NCI-H2171 treated with DMSO at 0.1 percent for 48 hours (cell line): ENCODE data around the gene TMEM114.
"Not testable (repeated sequence)": the region's sequence is repeated elsewhere in the genome, so short reads cannot be mapped to it uniquely, and the experiment has no call there.

Experiments
- DNase-seq: peaks from one replicate; lab custom pipeline; 2025; lab: John Stamatoyannopoulos, UW

Gene TMEM114

GRCh38 chr16:8575399-8575798, 14.9 kb downstream of the TMEM114 start:
- no peak for DNase-seq

- no peak for DNase-seq
These were observed 17.2 kb downstream of the TMEM114 start for GRCh38 chr16:8572919-8573724.

- DNase-seq: no peak
These were observed 18.0 kb downstream of the TMEM114 start for GRCh38 chr16:8572063-8572918.

- no peak for DNase-seq
These were observed 19.2 kb downstream of the TMEM114 start for GRCh38 chr16:8571061-8571596.

GRCh38 chr16:8570393-8570792, 19.9 kb downstream of the TMEM114 start:
- not testable (repeated sequence) for DNase-seq

GRCh38 chr16:8569650-8570346, 20.5 kb downstream of the TMEM114 start:
- no peak for DNase-seq

- no peak for DNase-seq
These were observed 22.1 kb downstream of the TMEM114 start for GRCh38 chr16:8568231-8568617.

- DNase-seq: peak; percentile 84
These were observed 22.7 kb downstream of the TMEM114 start for GRCh38 chr16:8567355-8568230.

- no peak for DNase-seq
These were observed 24.8 kb downstream of the TMEM114 start for GRCh38 chr16:8565498-8565897.

GRCh38 chr16:8564934-8565345, 25.4 kb downstream of the TMEM114 start:
- DNase-seq: no peak

GRCh38 chr16:8563944-8564540, 26.3 kb downstream of the TMEM114 start:
- not testable (repeated sequence) for DNase-seq

GRCh38 chr16:8561496-8561895, 28.8 kb downstream of the TMEM114 start:
- no peak for DNase-seq

GRCh38 chr16:8555400-8555799, 34.9 kb downstream of the TMEM114 start:
- no peak for DNase-seq

- DNase-seq: no peak
These were observed 35.4 kb downstream of the TMEM114 start for GRCh38 chr16:8554881-8555280.

GRCh38 chr16:8554022-8554421, 36.3 kb downstream of the TMEM114 start:
- DNase-seq: no peak

- no peak for DNase-seq
These were observed 37.7 kb downstream of the TMEM114 start for GRCh38 chr16:8552487-8553221.

- no peak for DNase-seq
These were observed 38.7 kb downstream of the TMEM114 start for GRCh38 chr16:8551388-8552332.

GRCh38 chr16:8550728-8551387, 39.5 kb downstream of the TMEM114 start:
- DNase-seq: no peak
